ENCODE measurements around the gene ADAMTS17.

ADAMTS17 gene

GRCh38 chr15:100038736-100039135 is 303.0 kb downstream of the ADAMTS17 start:
- DNase-seq, result no peak

GRCh38 chr15:100037901-100038300 is 303.9 kb downstream of the ADAMTS17 start:
- DNase-seq, result no peak

DNA sequence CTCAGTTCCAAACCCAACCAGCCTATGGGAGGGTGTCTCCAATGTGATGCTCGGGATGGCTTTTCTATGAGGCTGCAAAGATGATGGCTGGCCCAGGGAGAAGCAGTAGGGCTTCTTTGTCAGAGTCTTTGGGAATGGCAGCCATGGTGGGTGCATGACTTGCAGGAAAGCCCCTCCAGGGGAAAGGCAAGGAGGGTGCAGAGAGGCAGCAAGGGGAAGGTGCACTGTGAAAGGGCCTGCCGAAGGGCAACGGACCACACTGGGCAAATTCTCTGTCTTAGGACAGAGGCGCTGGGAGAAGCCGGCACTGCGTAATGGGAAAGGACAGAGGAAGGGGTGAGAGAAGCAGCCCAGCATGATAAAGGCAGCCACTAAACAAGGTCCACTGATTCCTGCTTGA is 305.8 kb downstream of the ADAMTS17 start:
- DNase-seq, result no peak

GRCh38 chr15:100034191-100034590 is 307.6 kb downstream of the ADAMTS17 start:
- DNase-seq, result no peak

DNA sequence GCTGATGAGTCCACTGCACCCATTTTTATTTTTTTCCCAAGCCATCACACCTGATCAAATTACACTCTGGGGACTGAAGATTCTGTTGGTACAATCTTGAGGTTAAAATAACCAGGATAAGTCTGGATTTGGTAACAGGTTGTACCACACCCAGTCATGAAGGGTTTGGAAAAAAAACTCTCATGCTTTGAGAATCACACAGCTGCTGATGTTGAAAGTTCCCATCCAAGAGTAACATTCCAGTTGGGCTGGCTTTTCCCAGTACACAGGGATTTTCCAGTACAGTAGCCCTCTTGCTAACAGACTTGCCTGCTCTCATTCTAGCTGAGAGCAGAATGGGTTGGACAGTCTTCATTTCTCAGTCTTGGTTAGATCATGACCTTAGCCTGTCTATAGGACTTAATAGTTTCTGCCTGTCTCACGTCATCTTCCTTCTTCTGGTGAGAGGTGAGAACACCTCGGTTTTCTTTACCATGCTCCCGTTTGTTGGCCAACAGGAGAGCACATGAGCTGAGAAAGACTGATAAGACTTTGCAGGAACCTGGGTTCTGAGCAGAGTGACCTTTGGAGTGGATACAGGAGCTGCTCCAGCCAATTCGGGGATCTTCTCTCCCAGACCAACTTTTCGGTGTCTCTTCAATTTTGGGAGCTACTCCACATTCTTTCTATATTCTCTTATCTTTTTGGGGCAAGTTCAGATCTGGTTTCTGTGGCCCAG is 308.5 kb downstream of the ADAMTS17 start:
- no peak for DNase-seq

- DNase-seq, result no peak
Observed at GRCh38 chr15:100032358-100033085, 309.3 kb downstream of the ADAMTS17 start.

DNA sequence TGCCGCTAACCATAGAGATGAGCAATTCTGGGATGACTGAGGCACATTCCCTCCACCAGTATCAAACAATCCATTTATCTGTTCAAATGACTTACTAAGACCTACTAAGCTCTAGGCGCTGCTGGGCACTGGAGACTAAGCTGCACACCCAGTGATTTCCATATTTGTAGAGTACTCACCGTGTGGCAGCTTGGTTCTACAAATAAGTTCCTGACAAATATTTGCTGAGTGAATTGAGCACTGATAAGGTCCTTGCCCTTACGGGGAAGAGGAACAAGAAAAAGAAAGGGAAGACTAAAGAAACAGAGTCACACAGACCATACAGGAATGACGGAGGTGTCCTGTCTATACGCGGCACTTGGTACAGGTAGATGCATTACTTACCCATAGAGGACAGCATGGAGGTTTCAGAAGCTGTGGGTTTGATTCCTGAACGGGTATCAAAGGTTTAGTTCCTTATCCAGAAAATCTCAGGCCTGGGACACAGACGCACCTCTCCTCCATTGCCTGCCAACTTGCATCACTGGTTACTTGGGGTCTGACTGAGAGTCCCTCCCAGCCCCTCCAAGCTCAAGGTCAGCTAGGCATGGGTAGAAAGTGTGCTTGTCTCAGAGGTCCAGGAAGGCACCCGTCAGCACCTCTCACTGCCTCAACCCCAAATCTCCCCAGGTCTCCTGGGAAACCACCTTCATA is 310.0 kb downstream of the ADAMTS17 start:
- DNase-seq, result no peak

DNA sequence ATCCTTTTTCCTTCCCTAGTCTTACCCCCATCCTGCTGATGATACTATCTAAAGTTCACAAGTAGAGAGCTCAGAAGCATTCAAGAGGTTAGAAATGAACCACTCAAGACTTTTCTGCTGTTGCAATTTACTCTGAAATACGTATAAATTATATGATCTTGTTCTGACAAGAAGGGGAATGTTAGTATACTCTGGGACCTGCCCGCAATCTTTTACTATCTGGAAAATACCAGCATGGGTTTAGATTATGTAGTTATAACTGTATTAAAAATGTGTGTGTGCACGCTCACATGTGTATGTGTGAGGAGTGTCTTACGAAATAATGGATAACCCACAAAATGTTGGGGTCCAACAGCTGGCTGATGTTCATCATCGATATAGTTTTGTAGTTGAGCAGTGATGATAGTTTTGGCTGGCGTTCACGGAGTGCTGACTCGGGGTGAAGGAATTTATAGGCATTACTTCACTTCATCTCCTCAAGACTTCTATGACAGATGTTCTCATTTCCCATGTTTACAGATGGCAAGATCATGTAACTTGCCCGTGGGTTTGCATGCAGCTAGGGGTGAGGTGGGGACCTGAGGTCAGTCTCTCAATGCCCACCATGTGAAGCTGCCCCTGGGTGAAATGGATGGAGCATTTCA is 311.1 kb downstream of the ADAMTS17 start:
- no peak for DNase-seq

GRCh38 chr15:100029868-100030479 is 311.8 kb downstream of the ADAMTS17 start:
- no peak for DNase-seq

GRCh38 chr15:100029045-100029444 is 312.7 kb downstream of the ADAMTS17 start:
- DNase-seq, result no peak

DNA sequence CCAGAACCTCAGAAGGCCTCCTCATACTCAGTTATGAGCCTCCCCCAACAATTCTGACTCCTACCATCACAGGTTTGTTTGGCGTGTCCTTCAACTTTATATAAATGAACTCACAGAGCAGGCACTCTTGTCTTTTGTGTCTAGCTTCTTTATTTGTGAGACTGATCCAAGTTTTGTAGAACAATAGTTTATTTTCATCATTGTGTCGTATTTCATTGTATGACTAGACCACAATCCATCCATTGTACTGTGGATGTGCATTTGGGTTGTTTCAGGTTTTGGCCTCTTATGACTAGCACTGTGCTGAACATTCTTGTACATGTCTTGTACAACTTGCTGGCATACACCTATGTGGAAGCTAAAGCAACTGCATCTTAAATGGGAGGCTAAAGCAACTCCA is 315.7 kb downstream of the ADAMTS17 start:
- no peak for DNase-seq

DNA sequence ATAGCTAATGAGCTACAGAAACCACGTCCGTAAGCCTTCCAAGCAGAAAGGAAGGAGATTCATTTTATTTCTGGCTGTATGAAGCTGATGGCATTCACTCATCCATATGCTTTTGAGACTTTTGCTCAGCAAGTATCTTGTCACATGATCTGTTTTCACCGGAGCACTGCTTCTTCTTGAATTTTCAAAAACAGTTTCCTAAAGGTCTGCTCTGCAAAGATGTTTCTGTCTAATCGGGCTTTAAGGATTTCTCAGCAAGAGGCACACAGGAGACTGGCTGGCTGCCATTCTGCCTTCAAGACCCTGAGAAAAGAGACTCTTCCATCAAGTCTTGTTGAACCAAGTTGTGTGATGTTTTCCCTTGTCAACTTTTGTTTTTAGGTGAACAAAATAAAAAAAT is 319.0 kb downstream of the ADAMTS17 start:
- no peak for DNase-seq

GRCh38 chr15:100022391-100022790 is 319.4 kb downstream of the ADAMTS17 start:
- no peak for DNase-seq

- no peak for DNase-seq
Observed at GRCh38 chr15:100021653-100022052, 320.1 kb downstream of the ADAMTS17 start.

DNA sequence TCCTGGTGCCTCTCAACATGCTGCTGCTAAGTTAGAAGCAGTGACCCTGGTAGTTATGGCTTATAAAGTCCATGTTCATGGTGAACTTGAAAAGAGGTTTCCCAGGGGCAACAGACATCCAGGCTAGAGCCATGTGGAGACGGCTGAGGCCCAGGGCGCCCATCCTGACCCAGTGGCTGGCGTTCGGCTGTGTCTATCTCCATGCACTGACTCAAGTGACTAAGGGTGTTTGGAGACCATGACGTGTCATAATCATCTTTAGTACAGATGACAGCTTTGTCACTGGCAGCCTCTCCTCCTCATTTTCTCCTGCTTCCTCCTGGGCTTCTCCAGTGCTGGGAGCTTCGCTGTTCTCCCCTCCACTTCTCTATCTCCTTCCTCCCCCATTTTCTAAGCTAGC is 321.2 kb downstream of the ADAMTS17 start:
- no peak for DNase-seq

DNA sequence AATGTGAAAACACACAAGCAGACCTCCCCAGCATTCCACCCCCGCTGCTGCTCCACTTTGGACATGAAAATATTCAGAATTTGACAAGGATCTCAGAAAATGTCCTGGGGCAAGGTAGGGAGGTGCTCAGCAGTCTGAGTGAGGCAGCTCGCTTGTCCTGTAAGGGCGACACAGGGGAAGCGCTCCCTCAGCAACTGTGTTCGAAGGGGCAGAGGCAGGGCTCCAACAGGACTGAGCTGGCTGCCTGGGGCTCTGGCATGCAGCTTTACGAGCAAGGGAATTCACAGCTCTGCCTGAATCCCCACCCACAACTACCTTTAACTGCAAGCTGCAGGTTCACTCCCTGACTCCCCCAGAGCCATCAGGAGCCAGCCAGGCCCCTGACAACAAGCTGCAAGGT is 321.6 kb downstream of the ADAMTS17 start:
- DNase-seq, result no peak

DNA sequence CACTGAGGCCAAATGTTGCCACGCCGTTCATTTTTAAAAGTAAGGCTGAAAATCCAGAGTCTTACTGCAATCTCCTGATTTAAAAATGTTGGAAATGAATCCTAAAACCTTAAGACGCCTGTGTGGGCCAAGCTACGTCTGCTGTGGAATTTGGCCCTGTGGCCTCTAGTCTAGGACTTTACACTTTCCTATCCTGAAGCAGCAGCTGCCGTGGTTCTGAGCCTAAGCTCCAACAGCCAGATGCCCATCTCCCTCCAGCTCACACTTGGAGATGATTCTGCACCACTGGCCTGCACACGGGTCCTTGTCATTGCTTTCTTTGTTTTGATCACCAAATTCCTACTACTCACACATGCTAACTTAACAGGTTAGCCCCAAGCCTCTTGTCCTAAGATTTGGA is 322.2 kb downstream of the ADAMTS17 start:
- DNase-seq, result no peak

DNA sequence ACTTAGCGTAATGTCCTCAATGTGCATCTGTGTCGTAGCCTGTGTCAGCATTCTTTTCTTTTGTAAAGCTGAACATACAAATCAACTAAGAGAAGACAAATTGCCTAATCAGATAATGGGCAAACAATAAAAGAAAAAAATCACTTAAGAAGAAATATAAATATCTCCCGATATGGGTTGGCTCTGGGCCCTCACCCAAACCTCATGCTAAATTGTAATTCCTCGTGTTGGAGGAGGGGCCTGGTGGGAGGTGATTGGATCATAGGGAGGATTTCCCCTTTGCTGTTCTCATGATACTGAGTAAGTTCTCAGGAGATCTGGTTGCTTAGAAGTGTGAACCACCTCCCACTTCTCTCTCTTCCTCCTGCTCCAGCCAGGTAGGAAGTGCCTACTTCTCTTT is 323.6 kb downstream of the ADAMTS17 start:
- no peak for DNase-seq

GRCh38 chr15:100017140-100017539 is 324.6 kb downstream of the ADAMTS17 start:
- no peak for DNase-seq

DNA sequence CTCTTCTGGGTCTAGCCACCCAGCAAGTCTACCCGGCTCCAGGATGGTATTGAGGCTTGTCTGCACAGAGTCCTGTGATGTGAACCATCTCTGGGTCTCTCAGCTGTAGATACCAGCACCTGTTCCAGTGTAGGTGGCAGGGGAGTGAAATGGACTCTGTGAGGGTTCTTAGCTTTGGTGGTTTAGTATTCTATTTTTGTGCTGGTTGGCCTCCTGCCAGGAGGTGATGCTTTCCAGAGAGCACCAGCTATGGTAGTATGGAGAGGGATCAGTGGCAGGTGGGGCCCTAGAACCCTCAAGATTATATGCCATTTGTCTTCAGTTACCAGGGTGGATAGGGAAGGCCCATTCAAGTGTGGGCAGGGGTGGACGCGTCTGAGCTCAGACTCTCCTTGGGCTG is 325.1 kb downstream of the ADAMTS17 start:
- DNase-seq, result no peak

- DNase-seq, result no peak
Observed at GRCh38 chr15:100011235-100011634, 330.5 kb downstream of the ADAMTS17 start.

DNA sequence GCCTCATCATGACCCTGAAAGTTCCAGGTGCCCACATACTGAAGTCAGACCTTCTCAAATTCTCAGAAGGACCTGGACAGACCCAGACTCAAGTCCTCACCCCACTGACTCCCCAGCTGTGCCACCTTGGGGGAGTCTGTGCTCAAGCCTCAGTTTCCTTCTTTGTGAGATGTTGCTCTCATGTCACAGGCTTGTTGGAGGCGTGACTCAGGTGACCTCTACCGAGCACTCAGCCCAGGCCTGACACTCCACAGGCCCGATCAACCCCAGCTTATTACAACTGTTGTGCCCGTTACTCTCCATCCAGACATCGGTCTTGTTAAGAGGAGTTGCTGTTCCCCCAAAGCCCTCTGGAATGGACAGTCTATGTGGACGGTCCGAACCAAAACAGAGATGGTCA is 332.4 kb downstream of the ADAMTS17 start:
- DNase-seq, result no peak

GRCh38 chr15:100008258-100008657 is 333.5 kb downstream of the ADAMTS17 start:
- DNase-seq, result no peak
